ENCODE results near the gene NEURL2.

NEURL2 gene

GRCh38 chr20:45845452-45845851 is 45.6 kb downstream of the NEURL2 start:
- no peak for DNase-seq (ENCODE audit: low read depth, low spot score)

GRCh38 chr20:45843506-45843905 is 47.5 kb downstream of the NEURL2 start:
- no peak for DNase-seq (ENCODE audit: low read depth, low spot score)

- no peak for DNase-seq (ENCODE audit: low read depth, low spot score)
These were observed 48.7 kb downstream of the NEURL2 start for GRCh38 chr20:45842169-45842812.

- DNase-seq (ENCODE audit: low read depth, low spot score): no peak
These were observed 49.4 kb downstream of the NEURL2 start for GRCh38 chr20:45841407-45842129.

GRCh38 chr20:45840700-45841198 is 50.3 kb downstream of the NEURL2 start:
- DNase-seq (ENCODE audit: low read depth, low spot score): no peak

Data from iPS DF 19.7 (cell line).